Inflammatory macrophage (primary cell): ENCODE results near the gene RXFP3.
"Not testable (repeated sequence)": the region's sequence is repeated elsewhere in the genome, so short reads cannot be mapped to it uniquely, and the experiment has no call there.

ENCODE experiments used
- DNase-seq, 2 donors: peaks; one replicate each; pipeline ENCODE4 v3.0.0-alpha.2; 2020 to 2022
- total RNA-seq, 18 experiments: gene quantifications; one replicate each; lab custom pipeline; 2026; ENCODE audit warnings: mixed read lengths in 6 of 18, inconsistent platforms in 2 of 18; lab: John Stamatoyannopoulos, UW

Gene RXFP3
- 0 to 0.07 (median 0) reads per million in 18 experiments for total RNA-seq

- DNase-seq = no peak
Measured at GRCh38 chr5:33936381-33937016, at the start of gene RXFP3. Gene RXFP3, plus strand, starts transcription at chr5:33936386. Its CDS starts 355 bp downstream, at chr5:33936741.

- no peak for DNase-seq
Measured at GRCh38 chr5:33887268-33887667, 48.9 kb upstream of the RXFP3 start.

GRCh38 chr5:33888587-33888986 lies 47.6 kb upstream of the RXFP3 start:
- no peak for DNase-seq

GRCh38 chr5:33890131-33891032 lies 45.8 kb upstream of the RXFP3 start:
- no peak for DNase-seq

- no peak for DNase-seq
Measured at GRCh38 chr5:33891446-33891787, 44.8 kb upstream of the RXFP3 start.

- DNase-seq = no peak
Measured at GRCh38 chr5:33891788-33892619, 44.2 kb upstream of the RXFP3 start, which contains the start of gene ADAMTS12. Gene ADAMTS12, minus strand, starts transcription at chr5:33891990. Its CDS starts 134 bp downstream, at chr5:33891856.

GRCh38 chr5:33892620-33893137 lies 43.5 kb upstream of the RXFP3 start:
- DNase-seq = no peak

GRCh38 chr5:33894566-33894965 lies 41.6 kb upstream of the RXFP3 start:
- no peak for DNase-seq

- no peak for DNase-seq
Measured at GRCh38 chr5:33901156-33901555, 35.0 kb upstream of the RXFP3 start.

- DNase-seq = no peak
Measured at GRCh38 chr5:33903118-33903517, 33.1 kb upstream of the RXFP3 start.

- DNase-seq = no peak
Measured at GRCh38 chr5:33905381-33905780, 30.8 kb upstream of the RXFP3 start.

- not testable (repeated sequence) for DNase-seq
Measured at GRCh38 chr5:33906248-33906647, 29.9 kb upstream of the RXFP3 start.

GRCh38 chr5:33914844-33915243 lies 21.3 kb upstream of the RXFP3 start:
- not testable (repeated sequence) for DNase-seq

GRCh38 chr5:33921002-33921401 lies 15.2 kb upstream of the RXFP3 start:
- DNase-seq = no peak

- no peak for DNase-seq
Measured at GRCh38 chr5:33925278-33925677, 10.9 kb upstream of the RXFP3 start.

- no peak for DNase-seq
Measured at GRCh38 chr5:33927685-33928084, 8.5 kb upstream of the RXFP3 start.

GRCh38 chr5:33928283-33928682 lies 7.9 kb upstream of the RXFP3 start:
- no peak for DNase-seq

- no peak for DNase-seq
Measured at GRCh38 chr5:33929925-33930690, 6.1 kb upstream of the RXFP3 start.

GRCh38 chr5:33931136-33931535 lies 5.0 kb upstream of the RXFP3 start:
- no peak for DNase-seq

- no peak for DNase-seq
Measured at GRCh38 chr5:33933723-33934169, 2.4 kb upstream of the RXFP3 start.

- DNase-seq = no peak
Measured at GRCh38 chr5:33934176-33934575, 2.0 kb upstream of the RXFP3 start.

- peak in 1 of 2 donors; percentile 1 for DNase-seq
Measured at GRCh38 chr5:33936004-33936380, 194 bp upstream of the RXFP3 start.
